ENCODE data around the gene GRWD1.

Gene GRWD1

GRCh38 chr19:48497728-48498594 lies 52.2 kb downstream of the GRWD1 start:
- no peak for DNase-seq (ENCODE audit: low spot score)

DNA sequence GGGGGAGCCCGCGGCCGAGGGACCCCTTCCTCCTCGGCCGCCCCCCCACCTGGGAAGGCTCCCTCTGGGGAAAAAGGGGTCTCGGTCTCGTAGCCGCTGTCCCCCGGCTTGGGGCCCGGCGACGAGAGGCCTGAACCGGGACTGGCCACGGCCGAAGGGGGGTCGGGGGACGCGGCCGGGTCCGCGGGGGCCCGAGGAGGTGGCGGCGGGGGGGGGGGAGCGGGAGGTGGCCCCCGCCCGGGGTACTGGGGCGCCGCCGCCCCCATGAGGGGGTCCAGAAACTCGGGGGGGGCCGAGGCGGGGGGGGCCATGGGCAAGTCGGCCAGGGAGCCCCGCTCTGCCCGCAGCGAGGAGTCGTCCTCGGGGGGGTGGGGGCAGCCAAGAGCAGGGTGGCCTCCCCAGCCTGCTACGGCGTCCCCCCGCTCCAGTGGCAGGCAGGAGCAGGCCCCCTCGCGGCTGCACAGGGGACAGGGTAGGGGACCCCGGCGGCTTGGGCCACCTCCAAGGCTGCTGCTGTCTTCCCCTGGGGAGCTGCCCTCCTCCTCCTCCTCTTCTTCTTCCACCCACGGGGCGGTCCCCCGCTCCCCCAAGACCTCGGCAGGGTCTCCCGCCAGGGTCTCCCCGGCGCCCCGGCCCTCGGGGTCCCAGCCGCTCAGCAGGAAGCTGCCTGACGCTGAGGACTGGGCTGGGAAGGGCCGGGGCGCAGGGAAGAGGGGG lies 53.0 kb downstream of the GRWD1 start:
- no peak for DNase-seq (ENCODE audit: low spot score)

DNA sequence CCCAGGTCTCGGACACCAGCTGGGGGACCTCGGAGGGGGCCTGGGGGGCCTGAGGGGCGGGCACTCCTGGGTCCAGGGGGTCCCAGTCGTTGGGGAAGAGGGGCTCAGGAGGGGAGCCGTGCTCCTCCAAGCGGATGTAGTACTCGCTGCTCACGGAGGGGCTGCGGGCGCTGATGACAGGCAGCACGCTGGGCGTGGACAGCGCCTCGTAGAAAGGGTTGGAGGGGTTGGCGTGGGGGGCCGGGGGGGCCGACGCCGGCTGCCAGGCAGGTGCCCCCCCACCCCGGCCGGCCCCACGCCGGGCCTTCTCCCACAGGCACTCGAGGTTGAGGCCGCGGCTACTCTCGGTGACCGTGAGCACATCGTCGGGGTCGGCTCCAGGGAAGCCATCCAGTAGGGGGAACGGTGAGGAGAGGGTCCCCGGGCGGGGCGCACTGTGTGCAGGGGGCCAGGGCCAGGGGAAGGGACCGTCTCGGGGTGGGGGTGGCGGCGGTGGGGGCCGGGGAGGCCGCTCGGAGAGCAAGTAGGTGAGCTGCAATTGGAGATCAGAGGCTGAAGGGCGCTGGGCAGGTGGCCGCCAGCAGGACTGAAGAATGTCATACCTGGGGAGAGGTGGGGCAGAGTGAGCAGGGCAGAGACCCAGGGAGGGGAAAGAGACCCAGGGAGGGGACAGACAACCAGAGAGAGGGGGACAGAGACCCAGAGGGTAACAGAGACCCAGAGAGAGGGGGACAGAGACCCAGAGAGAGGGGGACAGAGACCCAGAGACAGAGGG lies 53.7 kb downstream of the GRWD1 start:
- DNase-seq (ENCODE audit: low spot score): no peak

GRCh38 chr19:48500830-48501493 lies 55.2 kb downstream of the GRWD1 start:
- no peak for DNase-seq (ENCODE audit: low spot score)

DNA sequence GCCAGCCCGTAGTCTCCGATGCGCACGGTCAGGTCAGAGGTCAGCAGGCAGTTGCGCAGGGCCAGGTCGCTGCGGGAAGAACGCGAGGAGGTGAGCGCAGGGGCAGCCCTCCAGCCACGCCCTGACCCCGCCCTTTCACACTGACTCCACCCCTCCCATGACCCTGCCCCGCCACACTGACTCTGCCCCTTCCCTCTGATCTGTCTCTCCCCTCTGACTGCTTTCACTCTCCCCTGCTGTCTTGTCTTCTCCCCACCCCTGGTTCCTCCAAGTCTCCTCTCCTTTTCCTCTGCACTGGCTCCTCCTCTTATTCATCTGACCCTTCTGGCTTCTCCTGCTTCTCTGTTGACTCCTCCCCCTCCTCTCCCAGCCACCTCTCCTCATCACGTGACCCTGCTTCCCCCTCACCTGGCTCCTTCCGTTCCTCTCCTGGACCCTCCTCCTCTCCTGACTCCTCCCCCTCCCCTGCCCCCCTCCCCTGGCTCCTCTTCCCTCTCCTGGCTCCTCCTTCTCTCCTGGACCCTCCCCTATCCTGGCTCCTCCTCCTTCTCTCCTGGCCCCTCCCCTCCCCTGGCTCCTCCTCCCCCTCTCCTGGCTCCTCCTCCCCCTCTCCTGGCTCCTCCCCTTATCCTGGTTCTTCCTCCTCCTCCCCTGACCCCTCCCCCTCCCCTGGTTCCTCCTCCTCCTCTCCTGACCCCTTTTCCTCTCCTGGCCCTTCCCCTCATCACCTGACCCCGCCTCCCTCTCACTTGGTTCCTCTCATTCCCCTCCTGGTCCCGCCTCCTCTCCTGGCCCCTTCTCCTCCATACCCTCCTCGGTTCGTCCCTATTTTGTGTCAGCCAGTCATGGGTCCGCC lies 55.9 kb downstream of the GRWD1 start:
- DNase-seq (ENCODE audit: low spot score): peak; percentile 87

DNA sequence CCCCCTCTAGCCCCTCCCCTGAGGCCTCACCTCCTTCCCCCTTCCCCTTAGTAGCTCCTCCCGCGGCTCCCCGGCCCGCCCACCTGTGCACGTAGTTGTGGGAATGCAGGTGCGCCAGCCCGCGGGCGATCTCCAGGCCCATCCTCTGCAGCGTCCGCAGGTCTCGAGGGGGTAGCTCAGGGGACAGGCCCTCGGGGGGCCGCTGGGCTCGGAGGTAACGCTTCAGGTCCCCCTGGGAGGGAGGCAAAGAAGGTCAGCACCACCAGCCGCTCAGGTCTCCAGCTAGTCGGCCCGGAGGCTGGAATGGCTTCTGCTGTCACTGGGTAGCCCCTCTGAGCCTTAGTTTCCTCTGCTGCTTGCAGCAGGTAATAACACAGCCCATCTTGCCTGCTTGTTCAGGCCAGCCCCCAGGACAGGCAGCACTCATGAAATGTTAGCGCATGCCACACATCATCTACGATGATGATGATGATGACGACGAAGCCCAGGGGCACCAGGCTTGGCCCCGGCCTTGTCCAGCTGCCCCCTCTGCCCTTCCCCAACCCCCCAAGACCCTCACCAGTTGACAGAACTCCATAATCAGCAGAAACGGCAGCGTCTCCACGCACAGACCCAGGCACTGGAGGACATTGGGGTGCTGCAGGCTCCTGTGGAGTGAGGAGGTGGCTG lies 56.7 kb downstream of the GRWD1 start:
- DNase-seq (ENCODE audit: low spot score): no peak

- peak; percentile 70 for DNase-seq (ENCODE audit: low spot score)
Measured at GRCh38 chr19:48506138-48506733, 60.5 kb downstream of the GRWD1 start.
